Fibroblast of skin of scalp (primary cell): Measurements from ENCODE around the gene UBE2J1.
A peak's percentile ranks its signal among the peaks of the same experiment; 100 is the strongest.

Source experiments
- DNase-seq: peaks from one replicate; pipeline ENCODE4 v3.0.0-alpha.2; 2013

Gene UBE2J1

GRCh38 chr6:89287351-89288028, 65.0 kb downstream of the UBE2J1 start:
- no peak for DNase-seq

GRCh38 chr6:89286516-89286915, 66.0 kb downstream of the UBE2J1 start:
- DNase-seq: no peak

GRCh38 chr6:89284963-89285735, 67.4 kb downstream of the UBE2J1 start:
- no peak for DNase-seq

- DNase-seq: no peak
Observed at GRCh38 chr6:89284081-89284480, 68.4 kb downstream of the UBE2J1 start.

- DNase-seq: no peak
Observed at GRCh38 chr6:89282749-89283148, 69.8 kb downstream of the UBE2J1 start.

GRCh38 chr6:89281779-89282246, 70.7 kb downstream of the UBE2J1 start:
- DNase-seq: peak; percentile 18

GRCh38 chr6:89278956-89279355, 73.6 kb downstream of the UBE2J1 start:
- no peak for DNase-seq
